Medulla oblongata (tissue), 1 donor: ENCODE results near the gene EDARADD.
A peak's percentile ranks its signal among the peaks of the same experiment; 100 is the strongest.
"Not testable (repeated sequence)": the region's sequence is repeated elsewhere in the genome, so short reads cannot be mapped to it uniquely, and the experiment has no call there.

Experiments
- DNase-seq: peaks from one replicate; pipeline ENCODE4 v3.0.0-alpha.2; 2015; ENCODE audit errors: extremely low spot score

Gene EDARADD

GRCh38 chr1:236486356-236487002, 92.4 kb downstream of the EDARADD start:
- DNase-seq, result no peak

DNA sequence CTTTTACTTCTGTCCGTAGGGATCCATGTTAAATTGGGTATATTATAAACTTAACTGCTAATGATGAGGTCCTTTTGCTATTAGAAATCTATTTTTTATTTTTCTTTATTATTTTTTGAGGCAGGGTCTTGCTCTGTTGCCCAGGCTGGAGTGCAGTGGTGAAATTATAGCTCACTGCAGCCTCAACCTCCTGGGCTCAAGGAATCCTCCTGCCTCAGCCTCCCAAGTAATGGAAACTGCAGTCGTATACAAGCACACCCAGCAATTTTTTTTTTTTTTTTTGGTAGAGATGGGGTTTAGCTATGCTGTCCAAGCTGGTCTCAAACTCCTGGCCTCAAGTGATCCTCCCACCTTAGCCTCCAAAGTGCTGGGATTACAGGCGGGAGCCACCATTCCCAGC, 95.1 kb downstream of the EDARADD start:
- not testable (repeated sequence) for DNase-seq

DNA sequence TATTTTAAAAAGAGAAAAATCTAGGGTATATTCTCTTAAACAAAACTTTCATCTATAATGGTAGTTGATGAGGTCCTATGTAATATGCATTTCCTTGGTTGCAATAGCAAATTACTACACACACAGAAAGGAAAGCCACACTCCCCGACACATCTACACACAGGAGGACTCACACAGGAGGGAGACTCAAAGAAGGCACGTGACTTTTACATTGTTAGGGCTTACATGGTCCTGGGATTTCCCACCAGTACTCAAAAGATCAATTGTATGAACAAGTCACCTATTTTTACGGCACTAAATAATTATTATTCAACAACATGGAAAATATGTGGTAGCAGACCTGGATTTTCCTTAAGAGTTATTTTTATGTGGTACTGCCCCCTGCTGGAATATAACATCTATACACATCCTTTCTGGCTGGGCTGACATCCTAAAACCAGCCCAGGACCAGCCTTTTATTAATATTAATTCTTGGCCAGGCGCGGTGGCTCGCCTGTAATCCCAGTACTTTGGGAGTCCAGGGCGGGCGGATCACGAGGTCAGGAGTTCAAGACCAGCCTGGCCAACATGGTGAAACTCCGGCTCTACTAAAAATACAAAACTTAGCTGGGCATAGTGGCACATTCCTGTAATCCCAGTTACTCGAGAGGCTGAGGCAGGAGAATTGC, 95.8 kb downstream of the EDARADD start:
- DNase-seq, result peak; percentile 70

GRCh38 chr1:236491469-236492136, 97.5 kb downstream of the EDARADD start:
- no peak for DNase-seq

DNA sequence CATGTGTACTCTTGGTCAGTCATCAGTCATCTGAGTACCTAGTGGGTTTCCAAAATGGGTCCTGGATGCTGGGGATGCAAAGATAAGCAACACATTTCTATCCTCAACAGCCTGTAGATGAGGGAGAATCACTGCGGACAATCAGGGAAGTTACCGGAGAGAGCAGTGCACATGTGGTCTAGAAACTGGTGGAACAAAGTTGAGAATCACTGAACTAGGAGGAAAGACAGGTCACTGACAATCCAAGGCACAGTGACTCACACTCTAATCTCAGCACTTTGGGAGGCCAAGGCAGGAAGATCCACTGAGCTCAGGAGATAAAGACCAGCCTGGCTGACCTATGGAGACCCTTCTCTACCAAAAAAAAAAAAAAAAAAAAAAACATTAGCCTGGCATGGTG, 98.3 kb downstream of the EDARADD start:
- DNase-seq, result no peak

DNA sequence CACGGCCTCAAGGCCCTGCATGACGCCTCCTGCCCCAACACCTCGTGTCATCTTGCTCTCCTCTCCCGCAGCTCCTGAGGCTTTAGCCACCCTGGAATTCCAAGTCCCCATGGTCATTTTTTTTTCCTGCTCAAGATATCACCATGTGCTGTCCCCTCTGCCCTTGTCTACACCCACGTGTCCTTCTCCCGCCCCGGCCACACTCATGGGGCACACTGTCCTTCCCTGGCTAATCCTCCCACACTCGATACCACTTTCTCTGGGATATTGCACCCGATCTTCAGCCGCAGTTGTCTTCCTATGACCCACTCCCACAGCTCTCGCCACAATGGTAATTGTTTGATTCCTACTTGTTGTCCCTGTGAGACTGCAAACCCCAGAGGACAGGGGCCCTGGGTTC, 100.0 kb downstream of the EDARADD start:
- no peak for DNase-seq

GRCh38 chr1:236494586-236495466, 100.7 kb downstream of the EDARADD start:
- DNase-seq, result no peak

DNA sequence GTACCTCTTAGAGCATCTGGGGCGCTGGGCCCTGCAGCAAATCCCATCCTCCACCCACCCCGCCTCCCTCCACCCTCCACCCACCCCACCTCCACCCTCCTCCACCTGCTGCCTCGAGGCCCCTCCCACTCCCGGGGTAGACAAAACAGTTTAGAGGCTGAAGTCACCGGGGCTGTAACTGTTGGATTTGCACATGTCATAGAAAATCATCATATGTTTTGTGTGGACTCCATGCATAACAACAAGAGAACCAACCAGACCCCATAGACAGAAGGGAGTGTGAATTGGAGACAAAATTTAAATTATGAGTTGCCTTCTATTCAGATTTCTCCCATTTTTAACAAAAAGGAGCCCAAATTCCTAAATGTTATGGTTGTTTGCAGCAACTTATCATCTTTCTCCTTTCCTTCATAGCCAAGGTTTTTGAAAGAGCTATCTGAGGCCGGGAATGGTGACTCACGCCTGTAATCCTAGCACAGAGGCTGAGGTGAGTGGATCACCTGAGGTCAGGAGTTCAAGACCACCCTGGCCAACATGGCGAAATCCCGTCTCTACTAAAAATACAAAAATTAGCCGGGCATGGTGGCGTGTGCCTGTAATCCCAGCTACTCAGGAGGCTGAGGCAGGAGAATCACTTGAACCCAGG, 101.5 kb downstream of the EDARADD start:
- no peak for DNase-seq

- no peak for DNase-seq
These were observed 103.8 kb downstream of the EDARADD start for GRCh38 chr1:236497908-236498307.

DNA sequence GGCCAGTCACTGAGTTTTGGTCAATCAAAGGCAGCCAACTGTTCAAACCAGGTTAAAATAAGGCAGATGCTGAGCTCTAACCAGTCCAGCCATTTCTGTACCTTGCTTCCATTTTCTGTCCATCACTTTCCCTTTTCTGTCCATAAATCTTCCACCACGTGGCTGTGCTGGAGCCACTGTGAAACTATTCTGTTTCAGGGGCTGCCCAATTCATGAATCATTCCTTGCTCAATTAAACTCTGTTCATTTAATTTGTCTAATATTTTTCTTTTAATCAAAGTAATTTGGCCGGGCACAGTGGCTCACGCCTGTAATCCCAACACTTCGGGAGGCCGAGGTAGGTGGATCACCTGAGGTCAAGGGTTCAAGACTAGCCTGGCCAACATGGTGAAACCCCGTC, 107.0 kb downstream of the EDARADD start:
- DNase-seq, result no peak

GRCh38 chr1:236502579-236502971, 108.5 kb downstream of the EDARADD start:
- DNase-seq, result no peak

GRCh38 chr1:236502972-236503639, 109.0 kb downstream of the EDARADD start:
- peak; percentile 32 for DNase-seq

- not testable (repeated sequence) for DNase-seq
These were observed 110.3 kb downstream of the EDARADD start for GRCh38 chr1:236504338-236504737.

DNA sequence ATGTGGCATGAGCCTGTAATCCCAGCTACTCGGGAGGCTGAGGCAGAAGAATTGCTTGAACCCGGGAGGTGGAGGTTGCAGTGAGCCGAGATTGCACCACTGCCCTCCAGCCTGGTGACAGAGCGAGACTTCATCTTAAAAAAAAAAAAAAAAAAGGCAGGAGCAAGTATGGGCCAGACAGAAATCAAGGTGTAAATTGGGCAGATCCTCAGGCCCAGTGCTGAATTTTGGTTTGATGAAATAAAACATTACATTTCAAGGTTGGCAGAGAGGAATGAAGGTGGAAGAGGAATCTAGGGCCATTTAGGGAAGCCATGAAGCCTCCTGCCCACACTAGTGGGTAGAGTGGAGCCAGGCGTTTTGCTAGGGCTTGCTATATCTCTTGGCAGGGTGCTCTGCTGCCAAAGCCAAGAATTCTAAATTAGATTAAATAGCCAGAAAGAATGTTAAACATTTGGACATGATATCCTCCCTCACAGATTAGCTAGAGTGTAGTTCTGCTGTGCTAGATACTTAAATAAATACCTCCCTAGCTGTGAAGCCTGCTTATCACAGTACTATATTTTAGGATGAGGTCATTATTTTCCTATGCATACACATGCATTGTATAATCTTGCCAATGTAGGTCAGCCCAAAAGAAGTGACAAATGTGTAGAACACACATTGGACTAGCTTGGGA, 113.1 kb downstream of the EDARADD start:
- DNase-seq, result no peak

DNA sequence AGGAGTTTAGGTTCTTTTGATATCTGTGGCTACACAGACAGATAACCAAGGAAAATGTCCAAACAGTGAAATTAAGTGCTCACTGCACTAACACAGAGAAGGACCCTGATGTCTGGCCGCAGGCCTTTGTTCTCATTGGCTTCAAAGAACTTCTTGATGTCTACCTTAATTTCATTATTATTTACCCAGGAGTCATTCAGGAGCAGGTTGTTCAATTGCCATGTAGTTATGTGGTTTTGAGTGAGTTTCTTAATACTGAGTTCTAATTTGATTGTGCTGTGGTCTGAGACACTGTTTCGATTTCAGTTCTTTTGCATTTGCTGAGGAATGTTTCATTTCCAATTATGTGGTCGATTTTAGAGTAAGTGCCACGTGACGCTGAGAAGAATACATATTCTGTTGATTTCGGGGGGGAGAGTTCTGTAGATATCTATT, 114.5 kb downstream of the EDARADD start:
- no peak for DNase-seq

DNA sequence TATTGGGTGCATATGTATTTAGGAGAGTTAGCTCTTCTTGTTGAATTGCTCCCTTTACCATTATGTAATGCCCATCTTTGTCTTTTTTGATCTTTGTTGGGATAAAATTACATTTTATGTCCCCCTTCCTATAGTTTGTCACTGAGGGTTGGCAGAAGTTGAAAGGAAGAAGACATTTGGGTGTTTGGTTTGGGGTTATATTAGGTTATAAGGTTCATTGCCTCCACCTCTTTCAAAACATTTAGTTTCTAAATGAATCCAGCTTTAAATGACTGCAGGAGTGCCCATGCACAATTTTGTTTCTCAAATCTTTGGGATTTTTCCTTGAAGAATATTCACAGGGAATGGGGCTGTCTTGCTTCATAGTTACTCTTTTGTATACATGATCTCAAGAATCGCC, 115.1 kb downstream of the EDARADD start:
- no peak for DNase-seq

GRCh38 chr1:236509647-236510401, 115.7 kb downstream of the EDARADD start:
- DNase-seq, result no peak

GRCh38 chr1:236511735-236512418, 117.8 kb downstream of the EDARADD start:
- no peak for DNase-seq
